GM19351 (cell line): ENCODE data around the gene EDARADD.
"Not testable (repeated sequence)": the region's sequence is repeated elsewhere in the genome, so short reads cannot be mapped to it uniquely, and the experiment has no call there.

Experiments
- ATAC-seq: cut with Tn5 transposase; IDR thresholded peaks from one replicate; pipeline ENCODE4 v1.9.1; 2021; ENCODE audit warnings: mild to moderate bottlenecking, moderate library complexity; ENCODE audit not compliant: unreplicated experiment

The EDARADD gene

GRCh38 chr1:236429715-236430274 is 35.7 kb downstream of the EDARADD start:
- no peak for ATAC-seq

- ATAC-seq, result no peak
Measured at GRCh38 chr1:236433819-236434315, 39.8 kb downstream of the EDARADD start.

- ATAC-seq, result no peak
Measured at GRCh38 chr1:236438614-236439013, 44.5 kb downstream of the EDARADD start.

- ATAC-seq, result no peak
Measured at GRCh38 chr1:236440373-236440772, 46.3 kb downstream of the EDARADD start.

GRCh38 chr1:236450779-236451178 is 56.7 kb downstream of the EDARADD start:
- no peak for ATAC-seq

GRCh38 chr1:236451796-236452373 is 57.8 kb downstream of the EDARADD start:
- ATAC-seq, result peak; percentile 74

DNA sequence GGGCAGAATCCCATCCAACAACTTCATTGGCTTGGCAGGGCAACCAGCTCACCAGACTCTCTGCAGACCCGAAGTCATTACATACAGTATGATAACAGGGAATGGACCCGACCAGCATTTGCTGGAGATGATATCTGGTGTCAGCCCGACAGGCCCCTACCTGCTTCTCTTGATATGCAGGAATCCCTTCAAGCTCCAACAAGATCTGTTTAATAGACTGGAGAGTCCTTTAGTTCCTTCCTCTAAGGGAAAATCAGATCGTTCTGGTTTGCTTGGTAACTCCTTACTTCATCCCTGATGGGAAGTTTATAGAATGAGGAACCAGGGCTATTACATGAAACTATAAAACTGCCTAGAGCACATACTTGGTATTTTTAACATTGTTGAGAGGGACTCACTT is 61.2 kb downstream of the EDARADD start:
- no peak for ATAC-seq

DNA sequence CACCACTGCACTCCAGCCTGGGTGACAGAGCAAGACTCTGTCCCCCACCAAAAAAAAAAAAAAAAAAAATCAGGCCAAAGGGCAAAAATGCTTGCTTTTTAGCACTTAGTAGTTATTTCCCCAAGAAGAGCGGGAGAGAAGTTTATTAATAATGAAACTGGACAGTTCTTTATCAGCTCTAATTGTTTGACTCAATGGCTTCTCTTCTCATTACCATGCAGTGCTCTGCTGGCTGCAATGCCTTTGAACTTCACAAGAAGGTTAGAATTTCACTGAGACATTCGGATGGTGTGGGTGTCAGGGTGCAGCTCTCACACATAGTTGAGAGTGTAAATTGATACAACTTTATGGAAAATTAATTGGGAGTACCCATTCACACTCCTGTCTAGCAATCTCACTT is 63.7 kb downstream of the EDARADD start:
- ATAC-seq, result peak; percentile 77

- ATAC-seq, result no peak
Measured at GRCh38 chr1:236458996-236459395, 64.9 kb downstream of the EDARADD start.

- no peak for ATAC-seq
Measured at GRCh38 chr1:236460103-236460502, 66.0 kb downstream of the EDARADD start.

DNA sequence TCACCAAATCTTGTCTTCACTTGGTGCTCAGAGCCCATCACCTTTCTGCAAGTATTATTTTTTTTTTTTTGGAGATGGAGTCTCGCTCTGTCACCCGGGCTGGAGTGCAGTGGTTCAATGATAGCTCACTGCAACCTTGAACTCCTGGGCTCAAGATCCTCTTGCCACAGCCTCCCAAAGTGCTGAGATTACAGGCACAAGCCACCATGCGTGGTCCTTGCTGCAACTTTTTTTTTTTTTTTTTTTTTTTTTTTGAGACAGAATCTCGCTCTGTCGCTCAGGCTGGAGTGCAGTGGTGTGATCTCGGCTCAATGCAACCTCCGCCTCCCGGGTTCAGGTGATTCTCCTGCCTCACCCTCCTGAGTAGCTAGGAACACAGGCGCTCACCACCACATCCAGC is 70.1 kb downstream of the EDARADD start:
- not testable (repeated sequence) for ATAC-seq

DNA sequence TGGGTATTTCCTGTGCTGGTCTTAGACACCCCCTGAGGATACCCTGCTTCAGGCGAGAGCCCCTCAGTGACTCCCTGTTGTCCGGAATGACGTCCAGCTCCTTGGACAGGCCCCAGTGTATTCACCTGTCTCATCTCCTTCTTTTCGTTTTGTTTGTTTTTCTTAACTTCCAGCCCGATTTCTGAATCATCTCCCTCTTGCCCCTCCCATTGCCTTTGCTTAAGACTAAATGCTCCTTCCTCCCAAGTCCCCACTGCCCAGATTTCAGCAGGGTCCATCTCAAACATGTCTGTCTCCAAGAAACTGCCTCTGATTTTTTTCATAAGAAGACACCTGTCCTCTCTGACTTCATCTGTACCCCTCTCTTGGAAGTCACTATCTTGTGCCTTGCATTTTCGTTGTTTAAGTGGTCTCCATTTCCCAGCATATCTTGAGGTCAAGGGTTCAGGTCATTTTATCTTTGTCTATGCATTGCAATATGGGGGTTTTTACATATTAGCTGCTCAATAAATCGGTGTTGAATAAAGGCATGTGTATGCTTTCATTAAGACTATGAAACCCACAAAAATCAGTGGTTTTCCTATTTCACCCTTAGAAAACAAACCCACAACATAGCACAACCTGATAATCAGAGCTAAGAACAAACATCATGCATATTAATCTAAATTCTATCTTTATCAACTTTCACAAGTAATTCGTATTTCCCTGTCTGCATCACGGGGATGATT is 71.3 kb downstream of the EDARADD start:
- peak; percentile 50 for ATAC-seq

DNA sequence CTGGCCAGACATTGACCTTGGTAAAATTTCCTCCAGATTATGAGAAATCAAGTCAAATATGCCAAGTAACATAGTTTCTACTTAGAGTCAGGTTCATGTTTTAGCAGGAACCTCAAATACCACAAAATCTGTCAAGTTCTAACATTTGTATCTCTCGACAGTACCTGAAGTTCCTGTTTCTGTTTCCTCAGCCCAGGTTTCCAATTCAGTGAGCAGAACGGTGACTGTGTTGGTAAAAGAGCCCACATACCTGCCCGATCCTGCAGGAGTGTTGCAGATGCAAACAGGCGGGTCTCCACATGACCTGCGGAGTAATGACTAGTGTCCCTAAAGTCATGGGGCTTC is 71.8 kb downstream of the EDARADD start:
- ATAC-seq, result peak; percentile 93

DNA sequence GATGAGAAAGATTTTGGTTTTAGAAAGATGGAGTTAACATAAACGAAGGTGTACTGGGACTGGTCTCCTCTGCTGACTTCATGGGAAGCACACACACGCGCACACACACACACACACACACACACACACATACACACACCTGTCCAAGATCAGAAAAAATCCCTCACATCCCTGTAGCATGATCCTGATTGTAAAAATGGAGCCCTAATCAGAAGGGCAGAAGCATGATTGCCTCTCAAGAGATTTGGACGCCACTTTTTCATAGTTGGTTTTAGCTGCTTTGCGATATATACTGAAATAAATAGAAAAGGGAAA is 73.2 kb downstream of the EDARADD start:
- ATAC-seq, result no peak

DNA sequence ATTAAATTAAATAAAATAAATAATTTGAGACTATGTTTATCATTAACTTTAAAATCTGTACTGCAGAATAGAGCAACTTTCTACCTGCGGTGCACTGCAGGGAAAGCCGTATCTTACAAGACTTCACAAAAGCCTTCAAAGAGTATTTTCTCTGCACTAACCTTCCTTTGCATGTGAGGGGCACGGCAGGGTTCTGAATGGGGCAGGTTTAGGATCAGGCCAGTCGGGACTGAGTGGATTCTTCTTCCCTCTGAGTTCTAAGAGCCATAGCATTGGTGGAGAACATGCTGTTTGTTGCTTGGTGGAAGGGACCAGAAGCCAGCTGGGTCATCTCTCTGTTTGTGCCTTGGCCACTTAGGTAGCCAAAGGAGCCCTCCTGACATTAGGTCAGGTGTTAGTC is 74.5 kb downstream of the EDARADD start:
- ATAC-seq, result no peak

DNA sequence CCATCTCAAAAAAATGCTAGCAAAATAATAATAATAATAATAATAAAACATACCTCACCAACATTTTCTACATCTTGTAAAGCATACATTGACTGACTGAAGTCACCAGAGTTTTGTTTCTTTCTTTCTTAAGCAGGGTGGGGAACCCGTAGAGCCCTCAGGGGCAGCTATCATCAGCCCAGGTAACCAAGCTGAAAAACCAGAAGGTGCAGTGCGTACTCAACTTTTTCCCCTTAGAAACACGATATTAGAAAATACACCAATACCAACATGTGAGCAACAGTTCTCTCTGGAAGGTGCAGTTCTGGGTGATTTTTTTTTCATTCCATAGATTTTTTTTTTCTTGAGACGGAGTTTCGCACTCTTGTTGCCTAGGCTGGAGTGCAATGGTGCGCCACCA is 75.4 kb downstream of the EDARADD start:
- ATAC-seq, result no peak

DNA sequence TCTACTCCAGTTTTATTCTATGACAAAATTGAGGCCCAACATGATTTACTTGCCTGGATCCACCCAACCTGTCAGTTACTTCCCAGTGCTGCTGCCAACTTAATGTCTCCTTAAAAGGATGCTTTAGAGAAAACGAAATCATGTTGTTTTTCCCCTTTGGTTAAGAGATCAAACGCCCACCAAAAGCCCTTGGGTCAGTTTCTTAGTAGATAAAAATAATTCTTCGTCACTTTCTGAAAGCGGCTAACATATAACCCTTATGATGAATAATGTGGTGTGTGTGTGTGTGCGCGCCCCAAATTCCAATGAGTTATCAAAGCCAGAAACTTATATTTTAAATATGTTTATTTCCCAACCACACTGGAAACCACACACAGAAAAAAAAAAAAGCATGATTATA is 77.0 kb downstream of the EDARADD start:
- ATAC-seq, result no peak

- no peak for ATAC-seq
Measured at GRCh38 chr1:236471653-236472052, 77.6 kb downstream of the EDARADD start.

GRCh38 chr1:236472850-236473788 is 79.0 kb downstream of the EDARADD start:
- no peak for ATAC-seq

- no peak for ATAC-seq
Measured at GRCh38 chr1:236476019-236476418, 81.9 kb downstream of the EDARADD start.

GRCh38 chr1:236480758-236481436 is 86.8 kb downstream of the EDARADD start:
- no peak for ATAC-seq
